ENCODE measurements around the gene CREB3L1. TPM values are rescaled to one million over a fixed set of nuclear protein-coding genes. Genes with fewer than 3 reads are reported as not detected.

CREB3L1 gene
- total RNA-seq, 1 experiment from 2014 or later, result 3.3 TPM

- peak overlapping the region; percentile 94 for H3K14ac ChIP-seq (ENCODE audit: insufficient read depth, low read length)
- H2AK5ac ChIP-seq (ENCODE audit: insufficient read length, low read length), result no peak overlapping the region
- peak overlapping the region; percentile 94 for H3K9ac ChIP-seq (ENCODE audit: extremely low read depth, insufficient read length, low read length)
- H2AFZ ChIP-seq (ENCODE audit: low read length), result no peak overlapping the region
- Mint-ChIP-seq H3K27me3 (ENCODE audit: low read depth) (peaks cover 10% of the 10 kb centered on the region), H3K9me3 (no peaks in the 10 kb centered on the region; a peak in 1 of 5 replicates), H3K36me3 (ENCODE audit: insufficient read depth in 1 of 3, low read depth in 3 of 3) (no peaks in the 10 kb centered on the region), H3K4me3 (peak overlapping the region; percentile 85 to 86), H3K27ac (peak overlapping the region; percentile 99 to 100 (median 100)), H3K4me1 (peaks cover 30 to 40% of the 10 kb centered on the region in 2 experiments)
- no peaks in the 10 kb centered on the region for H4K20me1 ChIP-seq (ENCODE audit: control insufficient read depth, insufficient read depth, insufficient read length)
- H3T11ph ChIP-seq (ENCODE audit: low read length), result peak overlapping the region; percentile 92
- H3K56ac ChIP-seq (ENCODE audit: insufficient read length, low read depth, low read length), result peak overlapping the region; percentile 64
- WGBS (ENCODE audit: extremely low coverage, insufficient read length, low lambda C conversion rate), result no CpG with 5 or more reads among the region's 46 CpGs
- peaks cover 4% of the 10 kb centered on the region; the same call in 1 of the 2 replicates for H3K27me3 ChIP-seq (ENCODE audit: insufficient read depth, low read length)
- peaks cover 17% of the 10 kb centered on the region for H3K23me2 ChIP-seq (ENCODE audit: insufficient read length, low read depth, low read length, poor library complexity, severe bottlenecking)
- peak overlapping the region; percentile 96 for H2BK12ac ChIP-seq (ENCODE audit: insufficient read length, low read depth, low read length)
- no peak overlapping the region for H2BK120ac ChIP-seq (ENCODE audit: low read depth, low read length, poor library complexity, severe bottlenecking)
- H2BK20ac ChIP-seq (ENCODE audit: low read depth, low read length, poor library complexity, severe bottlenecking), result no peak overlapping the region
- H4K8ac ChIP-seq (replicated peaks; ENCODE audit: insufficient read length, low read depth, low read length), result no peak overlapping the region
- peak overlapping the region; percentile 88 for H4K5ac ChIP-seq (ENCODE audit: insufficient read length, low read depth, low read length)
- H3K18ac ChIP-seq (ENCODE audit: insufficient read length, low read depth, low read length), result peak overlapping the region; percentile 98
- TF ChIP-seq CTCF (conservative IDR thresholded peaks at IDR 0.05), result no peak
- no peaks in the 10 kb centered on the region for H3K79me1 ChIP-seq (ENCODE audit: insufficient read depth, low read depth, low read length, poor library complexity, severe bottlenecking)
- H3K4ac ChIP-seq (ENCODE audit: low read depth, low read length), result peak overlapping the region; percentile 14; the same call in 1 of the 2 replicates
- peak overlapping the region; percentile 83 for H3K4me2 ChIP-seq (ENCODE audit: insufficient read depth, insufficient read length, low read length)
- DNase-seq, result peak; percentile 96
- no peak overlapping the region for H2BK15ac ChIP-seq (ENCODE audit: low read depth, low read length)
- no peak overlapping the region for H3K23ac ChIP-seq (ENCODE audit: insufficient read length, low read depth, low read length)
- H3K27ac ChIP-seq (ENCODE audit: insufficient read length, low read depth, low read length), result peak overlapping the region; percentile 97
- H4K91ac ChIP-seq (ENCODE audit: insufficient read length, low read depth, low read length), result no peak overlapping the region
- no peaks in the 10 kb centered on the region for H3K9me3 ChIP-seq (ENCODE audit: control insufficient read depth, low read depth, low read length)
- H2BK5ac ChIP-seq (ENCODE audit: insufficient read length, low read length), result peak overlapping the region; percentile 87
- H3K79me2 ChIP-seq (ENCODE audit: insufficient read depth, low read length), result no peaks in the 10 kb centered on the region
- peaks cover 2% of the 10 kb centered on the region; the same call in 1 of the 2 replicates for H3K4me1 ChIP-seq (ENCODE audit: insufficient read depth, low read length)
These were observed 34.3 kb upstream of the CREB3L1 start for GRCh38 chr11:46242952-46243795.
